ENCODE results near the gene CLK2. TPM values are rescaled to one million over a fixed set of nuclear protein-coding genes. Genes with fewer than 3 reads are reported as not detected.

Gene CLK2
- total and polyA plus RNA-seq, 2 of the 8 experiments (the other 6 are each of a cell fraction or from before 2014, with no cell fraction given) = 62.2 to 76.0 TPM

- Histone ChIP-seq H3K79me1 (ENCODE audit: low read depth, low read length) (peaks cover 5% of the 10 kb centered on the region; the same call in 1 of the 2 replicates), H4K91ac (replicated peaks; ENCODE audit: insufficient read length, low read length) (peak overlapping the region; percentile 94), H2AFZ (ENCODE audit: low read length) (no peak overlapping the region), H3K4ac (replicated peaks; ENCODE audit: insufficient read length, low read depth, low read length) (no peak overlapping the region), H3K9me3 (ENCODE audit: insufficient read depth in 2 of 2, low read depth in 1 of 2, low read length in 1 of 2) (no peaks in the 10 kb centered on the region), H3K9ac (replicated peaks in 1 of 4; ENCODE audit: extremely low read depth in 1 of 4, low read depth in 3 of 4, low read length in 3 of 4) (no peak overlapping the region; a peak in 1 of 7 replicates), H3K14ac (ENCODE audit: insufficient read length) (no peak overlapping the region), H2AK5ac (ENCODE audit: low read depth, low read length) (no peak overlapping the region), H2BK12ac (ENCODE audit: low read depth, low read length) (peak overlapping the region; percentile 10; the same call in 1 of the 2 replicates), H4K8ac (ENCODE audit: extremely low read depth, insufficient read depth, low read length) (peak overlapping the region; percentile 53), H3K4me3 (ENCODE audit: extremely low read depth in 1 of 4, insufficient read depth in 2 of 4, low read depth in 3 of 4, low read length in 4 of 4) (no peak overlapping the region), H3K18ac (ENCODE audit: extremely low read depth, low read length) (no peak overlapping the region), H3K79me2 (ENCODE audit: control insufficient read depth in 1 of 2, insufficient read depth in 2 of 2, low read length in 2 of 2) (peaks cover 8 to 20% of the 10 kb centered on the region in 2 experiments), H3K56ac (replicated peaks; ENCODE audit: insufficient read length, low read depth, low read length) (no peak overlapping the region), H2BK20ac (ENCODE audit: low read length) (no peak overlapping the region), H3K4me1 (replicated peaks in 1 of 4; ENCODE audit: control insufficient read depth in 3 of 4, insufficient read depth in 4 of 4, low read length in 3 of 4) (peaks cover 0 to 8% (median 4%) of the 10 kb centered on the region in 4 experiments; a peak in 6 of 7 replicates), H3K4me2 (ENCODE audit: insufficient read depth in 1 of 2, low read depth in 2 of 2, low read length in 2 of 2) (no peak overlapping the region), H2BK120ac (replicated peaks; ENCODE audit: low read depth, low read length) (no peak overlapping the region), H3K36me3 (ENCODE audit: control insufficient read depth in 2 of 4, insufficient read depth in 4 of 4, low read length in 3 of 4) (peaks cover 0 to 7% (median 2%) of the 10 kb centered on the region in 4 experiments; a peak in 2 of 8 replicates), H4K20me1 (replicated peaks in 1 of 2; ENCODE audit: control insufficient read depth in 1 of 2, insufficient read depth in 2 of 2, low read length in 2 of 2) (peaks cover 0 to 7% of the 10 kb centered on the region in 2 experiments), H3K23ac (ENCODE audit: insufficient read length) (no peak overlapping the region), H2BK5ac (ENCODE audit: low read depth, low read length) (peak overlapping the region; percentile 40; the same call in 1 of the 2 replicates), H3K27ac (ENCODE audit: low read depth, low read length) (peak overlapping the region; percentile 25; the same call in 1 of the 2 replicates), H3K23me2 (ENCODE audit: low read depth, low read length) (peaks cover 9% of the 10 kb centered on the region), H3K27me3 (replicated peaks in 1 of 4; ENCODE audit: control insufficient read depth in 3 of 4, extremely low read depth in 1 of 4, insufficient read depth in 3 of 4, low read length in 3 of 4) (no peaks in the 10 kb centered on the region; a peak in 1 of 7 replicates), H4K5ac (ENCODE audit: insufficient read length, low read depth, low read length) (peak overlapping the region; percentile 16), H2BK15ac (ENCODE audit: low read length) (peak overlapping the region; percentile 75; the same call in 1 of the 2 replicates)
- no peak for DNase-seq (ENCODE audit: low read depth in 1 of 2, low spot score in 2 of 2)
- POLR2A ChIA-PET (ENCODE audit: partially characterized antibody) = interaction anchor here (0.7 to 1.7 kb wide), 5 partner anchors 15 to 112 kb away, joined by 3 to 8 read pairs (median 4); partner anchors contain the start of genes RUSC1, SCAMP3 and THBS3
- CTCF ChIA-PET (ENCODE audit: partially characterized antibody) = interaction anchor here (0.5 to 6.4 kb wide), 10 partner anchors 8 to 424 kb away, joined by 3 to 103 read pairs (median 23); partner anchors contain the start of genes CLK2 and RUSC1
- no peak for FAIRE-seq
- WGBS, 2 experiments (ENCODE audit: extremely low coverage in 1 of 2, insufficient coverage in 1 of 2, insufficient read length in 1 of 2, insufficient replicate concordance in 2 of 2, low coverage in 1 of 2, low lambda C conversion rate in 2 of 2, missing lambda C conversion rate in 1 of 2) = 92% methylated on average over 7 of the region's 7 CpGs; no CpG with 5 or more reads in 1 of the 2 experiments
- TF ChIP-seq POLR2AphosphoS5 (IDR thresholded peaks at IDR 0.05; ENCODE audit: low read depth, low read length) (no peak), CHD1 (IDR thresholded peaks at IDR 0.05; ENCODE audit: low read depth, low read length) (no peak), GTF2F1 (IDR thresholded peaks at IDR 0.05; ENCODE audit: borderline replicate concordance, low read depth, low read length) (no peak), SIN3A (conservative IDR thresholded peaks at IDR 0.05 in 1 of 2, IDR thresholded peaks at IDR 0.05 in 1 of 2; ENCODE audit: low read depth in 1 of 2, low read length in 2 of 2) (no peak), EGR1 (IDR thresholded peaks at IDR 0.05; ENCODE audit: borderline replicate concordance, low read depth, low read length) (no peak), SAP30 (IDR thresholded peaks at IDR 0.05; ENCODE audit: insufficient read depth, insufficient replicate concordance, low read length) (no peak), HDAC2 (IDR thresholded peaks at IDR 0.05; ENCODE audit: borderline replicate concordance in 1 of 2, low read depth in 2 of 2, low read length in 2 of 2) (no peak), MAX (IDR thresholded peaks at IDR 0.05) (no peak), POU5F1 (IDR thresholded peaks at IDR 0.05; ENCODE audit: low read depth, low read length) (no peak), BACH1 (IDR thresholded peaks at IDR 0.05; ENCODE audit: low read length) (no peak)
- TF ChIP-seq, protein P1, sequence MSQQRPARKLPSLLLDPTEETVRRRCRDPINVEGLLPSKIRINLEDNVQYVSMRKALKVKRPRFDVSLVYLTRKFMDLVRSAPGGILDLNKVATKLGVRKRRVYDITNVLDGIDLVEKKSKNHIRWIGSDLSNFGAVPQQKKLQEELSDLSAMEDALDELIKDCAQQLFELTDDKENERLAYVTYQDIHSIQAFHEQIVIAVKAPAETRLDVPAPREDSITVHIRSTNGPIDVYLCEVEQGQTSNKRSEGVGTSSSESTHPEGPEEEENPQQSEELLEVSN (IDR thresholded peaks at IDR 0.05) = no peak
Measured at GRCh38 chr1:155305881-155306391, 32.6 kb upstream of the CLK2 start.

Measured in H1 (cell line).